Lower leg skin (tissue), 3 donors: ENCODE data around the gene REC8.

Experiments used
- CTCF ChIP-seq, 3 donors: fragments of 450-650 bp; IDR thresholded peaks; one replicate each; pipeline ENCODE4 v1.5.1; 2016; ENCODE audit warnings: antibody characterized with exemption in 3 of 3, mild to moderate bottlenecking in 3 of 3, moderate library complexity in 2 of 3
- POLR2A ChIP-seq, 2 donors: fragments of 450-650 bp; IDR thresholded peaks; one replicate each; pipeline ENCODE4 v1.6.1; 2016 to 2017; ENCODE audit warnings: antibody characterized with exemption in 2 of 2, mild to moderate bottlenecking in 1 of 2, moderate library complexity in 1 of 2

- TF ChIP-seq CTCF (IDR thresholded peaks at IDR 0.05) (no peak), POLR2A (IDR thresholded peaks at IDR 0.05) (no peak)
Measured at GRCh38 chr14:24183014-24183481, 11.2 kb downstream of the REC8 start.
